ENCODE measurements around the gene BMPR1B.
A peak's percentile ranks its signal among the peaks of the same experiment; 100 is the strongest.
"Not testable (repeated sequence)": the region's sequence is repeated elsewhere in the genome, so short reads cannot be mapped to it uniquely, and the experiment has no call there.

Gene BMPR1B

GRCh38 chr4:95155759-95156451 lies 398.1 kb downstream of the BMPR1B start:
- FAIRE-seq = peak; percentile 99

- FAIRE-seq = no peak
These were observed 398.7 kb downstream of the BMPR1B start for GRCh38 chr4:95156452-95156765.

- no peak for FAIRE-seq
These were observed 399.8 kb downstream of the BMPR1B start for GRCh38 chr4:95157596-95157995.

- FAIRE-seq = peak; percentile 83
These were observed 400.3 kb downstream of the BMPR1B start for GRCh38 chr4:95158045-95158444.

GRCh38 chr4:95158626-95159025 lies 400.9 kb downstream of the BMPR1B start:
- no peak for FAIRE-seq

GRCh38 chr4:95159384-95159783 lies 401.6 kb downstream of the BMPR1B start:
- no peak for FAIRE-seq

GRCh38 chr4:95161781-95162469 lies 404.2 kb downstream of the BMPR1B start:
- no peak for FAIRE-seq

GRCh38 chr4:95162867-95163266 lies 405.1 kb downstream of the BMPR1B start:
- FAIRE-seq = no peak

GRCh38 chr4:95165926-95166524 lies 408.3 kb downstream of the BMPR1B start:
- peak; percentile 99 for FAIRE-seq

- FAIRE-seq = no peak
These were observed 410.1 kb downstream of the BMPR1B start for GRCh38 chr4:95167805-95168204.

- no peak for FAIRE-seq
These were observed 412.4 kb downstream of the BMPR1B start for GRCh38 chr4:95170176-95170575.

- FAIRE-seq = not testable (repeated sequence)
These were observed 413.6 kb downstream of the BMPR1B start for GRCh38 chr4:95171377-95171776.

GRCh38 chr4:95178938-95179337 lies 421.2 kb downstream of the BMPR1B start:
- peak; percentile 61 for FAIRE-seq

GRCh38 chr4:95180531-95181242 lies 422.9 kb downstream of the BMPR1B start:
- no peak for FAIRE-seq

GRCh38 chr4:95181243-95181995 lies 423.7 kb downstream of the BMPR1B start:
- FAIRE-seq = no peak

GRCh38 chr4:95181996-95182306 lies 424.2 kb downstream of the BMPR1B start:
- no peak for FAIRE-seq

GRCh38 chr4:95183656-95184408 lies 426.1 kb downstream of the BMPR1B start:
- FAIRE-seq = peak; percentile 80

- FAIRE-seq = no peak
These were observed 428.9 kb downstream of the BMPR1B start for GRCh38 chr4:95186666-95187065.

- no peak for FAIRE-seq
These were observed 431.1 kb downstream of the BMPR1B start for GRCh38 chr4:95188701-95189370.

- no peak for FAIRE-seq
These were observed 433.1 kb downstream of the BMPR1B start for GRCh38 chr4:95190751-95191436.

- no peak for FAIRE-seq
These were observed 433.8 kb downstream of the BMPR1B start for GRCh38 chr4:95191537-95191936.
